SK-N-SH (cell line): Measurements from ENCODE around the gene SAG.

Source experiments
- EP300 ChIP-seq, 2 experiments: IDR thresholded peaks; 2 replicates each; pipeline versions ENCODE4 v1.4.0 to v1.6.1; 2012; ENCODE audit warnings: borderline replicate concordance in 1 of 2, low read depth in 1 of 2, low read length in 1 of 2
- FOSL2 ChIP-seq: IDR thresholded peaks from 2 replicates; pipeline ENCODE4 v1.4.0; 2012; ENCODE audit warnings: low read depth, mild to moderate bottlenecking, moderate library complexity, borderline replicate concordance
- FOXM1 ChIP-seq: IDR thresholded peaks from 2 replicates; pipeline ENCODE4 v1.4.0; 2012; ENCODE audit warnings: low read depth, mild to moderate bottlenecking
- MEF2A ChIP-seq: IDR thresholded peaks from 2 replicates; pipeline ENCODE4 v1.4.0; 2012; ENCODE audit warnings: low read depth, borderline replicate concordance
- NFIC ChIP-seq: IDR thresholded peaks from 2 replicates; pipeline ENCODE4 v1.4.0; 2012; ENCODE audit warnings: borderline replicate concordance
- POLR2AphosphoS5 ChIP-seq: IDR thresholded peaks from 2 replicates; pipeline ENCODE4 v1.6.1; 2012; ENCODE audit warnings: low read depth, low read length
- RAD21 ChIP-seq: IDR thresholded peaks from 2 replicates; pipeline ENCODE4 v1.6.1; 2012; ENCODE audit warnings: mild to moderate bottlenecking, low read length
- SMC3 ChIP-seq: IDR thresholded peaks from 2 replicates; pipeline ENCODE4 v1.6.1; 2012; ENCODE audit warnings: low read depth, low read length, improper control_type of control experiment
- YY1 ChIP-seq: IDR thresholded peaks from 2 replicates; pipeline ENCODE4 v1.4.0; 2012; ENCODE audit warnings: low read depth, mild to moderate bottlenecking
- TF ChIP-seq, protein P1 (sequence below): fragments of 200-600 bp; sonication (generic); IDR thresholded peaks from 2 replicates; pipeline ENCODE4 v1.6.1; 2017; ENCODE audit warnings: antibody characterized with exemption, mild to moderate bottlenecking, moderate library complexity
- TF ChIP-seq, protein P2 (sequence below): IDR thresholded peaks from 2 replicates; pipeline ENCODE4 v1.6.1; 2012; ENCODE audit warnings: mild to moderate bottlenecking, low read depth, low read length, moderate library complexity

DNA sequence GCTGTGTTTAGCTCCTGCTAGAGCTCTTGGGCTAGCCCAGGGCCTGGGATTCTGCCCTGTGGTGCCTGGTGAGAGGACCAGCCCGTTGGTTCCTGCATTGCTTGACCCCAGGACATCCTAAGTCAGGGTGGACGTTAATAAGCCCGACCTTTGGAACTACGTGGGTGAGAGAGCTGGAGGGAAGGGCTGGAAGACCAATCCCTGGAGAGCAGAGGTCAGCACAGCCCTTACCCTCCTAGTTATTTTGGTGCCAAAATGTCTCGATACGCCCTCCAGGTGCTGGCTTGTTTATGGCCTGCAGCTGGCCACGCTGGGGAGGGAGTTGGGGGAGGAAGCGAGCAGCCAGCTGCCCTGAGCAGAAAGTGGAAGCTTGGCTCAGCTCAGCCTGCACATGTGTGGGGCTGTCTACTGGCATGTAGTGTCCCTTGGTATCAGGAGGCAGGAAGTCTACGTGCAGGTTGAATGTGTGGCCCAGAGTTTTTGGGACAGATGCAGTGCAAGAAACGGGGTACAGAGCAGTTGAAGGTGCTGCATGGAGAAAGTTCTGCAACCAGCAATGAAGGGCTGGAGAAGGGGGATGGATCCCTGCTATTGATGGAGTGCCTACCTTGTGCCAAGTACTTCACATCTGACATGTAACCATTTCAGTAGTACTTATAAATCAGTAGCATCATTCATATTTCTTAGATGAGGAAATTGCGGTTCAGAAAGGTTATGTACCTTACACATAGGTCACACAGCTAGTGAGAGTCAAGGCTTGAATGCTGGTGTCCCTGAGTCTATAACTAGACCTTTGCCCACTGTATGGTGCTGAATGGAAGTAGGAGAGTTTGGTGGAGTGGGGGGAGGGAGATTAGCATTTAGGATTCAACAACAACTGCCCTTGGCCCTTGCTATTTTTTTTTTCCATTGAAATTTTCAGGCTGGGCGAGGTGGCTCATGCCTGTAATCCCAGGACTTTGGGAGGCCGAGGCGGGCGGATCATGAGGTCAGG, 41.7 kb downstream of the SAG start:
- TF ChIP-seq, protein P1, sequence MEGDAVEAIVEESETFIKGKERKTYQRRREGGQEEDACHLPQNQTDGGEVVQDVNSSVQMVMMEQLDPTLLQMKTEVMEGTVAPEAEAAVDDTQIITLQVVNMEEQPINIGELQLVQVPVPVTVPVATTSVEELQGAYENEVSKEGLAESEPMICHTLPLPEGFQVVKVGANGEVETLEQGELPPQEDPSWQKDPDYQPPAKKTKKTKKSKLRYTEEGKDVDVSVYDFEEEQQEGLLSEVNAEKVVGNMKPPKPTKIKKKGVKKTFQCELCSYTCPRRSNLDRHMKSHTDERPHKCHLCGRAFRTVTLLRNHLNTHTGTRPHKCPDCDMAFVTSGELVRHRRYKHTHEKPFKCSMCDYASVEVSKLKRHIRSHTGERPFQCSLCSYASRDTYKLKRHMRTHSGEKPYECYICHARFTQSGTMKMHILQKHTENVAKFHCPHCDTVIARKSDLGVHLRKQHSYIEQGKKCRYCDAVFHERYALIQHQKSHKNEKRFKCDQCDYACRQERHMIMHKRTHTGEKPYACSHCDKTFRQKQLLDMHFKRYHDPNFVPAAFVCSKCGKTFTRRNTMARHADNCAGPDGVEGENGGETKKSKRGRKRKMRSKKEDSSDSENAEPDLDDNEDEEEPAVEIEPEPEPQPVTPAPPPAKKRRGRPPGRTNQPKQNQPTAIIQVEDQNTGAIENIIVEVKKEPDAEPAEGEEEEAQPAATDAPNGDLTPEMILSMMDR = no peak
- TF ChIP-seq MEF2A (no peak), YY1 (no peak), EP300 (IDR thresholded peaks at IDR 0.05; ENCODE audit: borderline replicate concordance in 1 of 2, low read depth in 1 of 2, low read length in 1 of 2) (no peak), POLR2AphosphoS5 (no peak), SMC3 (no peak), FOXM1 (no peak), FOSL2 (no peak), NFIC (no peak), RAD21 (no peak)
- TF ChIP-seq, protein P2, sequence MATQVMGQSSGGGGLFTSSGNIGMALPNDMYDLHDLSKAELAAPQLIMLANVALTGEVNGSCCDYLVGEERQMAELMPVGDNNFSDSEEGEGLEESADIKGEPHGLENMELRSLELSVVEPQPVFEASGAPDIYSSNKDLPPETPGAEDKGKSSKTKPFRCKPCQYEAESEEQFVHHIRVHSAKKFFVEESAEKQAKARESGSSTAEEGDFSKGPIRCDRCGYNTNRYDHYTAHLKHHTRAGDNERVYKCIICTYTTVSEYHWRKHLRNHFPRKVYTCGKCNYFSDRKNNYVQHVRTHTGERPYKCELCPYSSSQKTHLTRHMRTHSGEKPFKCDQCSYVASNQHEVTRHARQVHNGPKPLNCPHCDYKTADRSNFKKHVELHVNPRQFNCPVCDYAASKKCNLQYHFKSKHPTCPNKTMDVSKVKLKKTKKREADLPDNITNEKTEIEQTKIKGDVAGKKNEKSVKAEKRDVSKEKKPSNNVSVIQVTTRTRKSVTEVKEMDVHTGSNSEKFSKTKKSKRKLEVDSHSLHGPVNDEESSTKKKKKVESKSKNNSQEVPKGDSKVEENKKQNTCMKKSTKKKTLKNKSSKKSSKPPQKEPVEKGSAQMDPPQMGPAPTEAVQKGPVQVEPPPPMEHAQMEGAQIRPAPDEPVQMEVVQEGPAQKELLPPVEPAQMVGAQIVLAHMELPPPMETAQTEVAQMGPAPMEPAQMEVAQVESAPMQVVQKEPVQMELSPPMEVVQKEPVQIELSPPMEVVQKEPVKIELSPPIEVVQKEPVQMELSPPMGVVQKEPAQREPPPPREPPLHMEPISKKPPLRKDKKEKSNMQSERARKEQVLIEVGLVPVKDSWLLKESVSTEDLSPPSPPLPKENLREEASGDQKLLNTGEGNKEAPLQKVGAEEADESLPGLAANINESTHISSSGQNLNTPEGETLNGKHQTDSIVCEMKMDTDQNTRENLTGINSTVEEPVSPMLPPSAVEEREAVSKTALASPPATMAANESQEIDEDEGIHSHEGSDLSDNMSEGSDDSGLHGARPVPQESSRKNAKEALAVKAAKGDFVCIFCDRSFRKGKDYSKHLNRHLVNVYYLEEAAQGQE = no peak
